ENCODE results near the gene TPT1.

- TF ChIP-seq CTCF (conservative IDR thresholded peaks at IDR 0.05; ENCODE audit: low read depth, low read length), result no peak
- no peak for TF ChIP-seq EZH2 (IDR thresholded peaks at IDR 0.05; ENCODE audit: borderline replicate concordance, low read depth, low read length, poor library complexity, severe bottlenecking)
Observed at GRCh38 chr13:45328661-45329111, 12.3 kb downstream of the TPT1 start.
